Ishikawa (cell line): Measurements from ENCODE around the gene AMPH.

Experiments used
- CEBPB ChIP-seq: IDR thresholded peaks from 2 replicates; pipeline ENCODE4 v1.6.1; 2012
- EGR1 ChIP-seq: IDR thresholded peaks from 2 replicates; pipeline ENCODE4 v1.6.1; 2012
- EP300 ChIP-seq: IDR thresholded peaks from 2 replicates; pipeline ENCODE4 v1.6.1; 2012; ENCODE audit warnings: borderline replicate concordance
- MAX ChIP-seq: IDR thresholded peaks from 2 replicates; pipeline ENCODE4 v1.6.1; 2012
- REST ChIP-seq: IDR thresholded peaks from 2 replicates; pipeline ENCODE4 v1.6.1; 2012; ENCODE audit warnings: low read depth, mild to moderate bottlenecking
- TCF12 ChIP-seq: IDR thresholded peaks from 2 replicates; pipeline ENCODE4 v1.6.1; 2012; ENCODE audit warnings: low read depth
- ZBTB7A ChIP-seq: IDR thresholded peaks from 2 replicates; pipeline ENCODE4 v1.6.1; 2012; ENCODE audit warnings: low read depth

- TF ChIP-seq MAX (no peak), EP300 (no peak), ZBTB7A (no peak), EGR1 (no peak), REST (no peak), CEBPB (no peak), TCF12 (no peak)
Measured at GRCh38 chr7:38655833-38656774, 24.9 kb upstream of the AMPH start.
